Measurements from ENCODE around the gene KCND2. TPM values are rescaled to one million over a fixed set of nuclear protein-coding genes. Genes with fewer than 3 reads are reported as not detected.
A peak's percentile ranks its signal among the peaks of the same experiment; 100 is the strongest.
"Not testable (repeated sequence)": the region's sequence is repeated elsewhere in the genome, so short reads cannot be mapped to it uniquely, and the experiment has no call there.

KCND2 gene
- total RNA-seq, 1 donor from 2014 or later, result 0.13 TPM

DNA sequence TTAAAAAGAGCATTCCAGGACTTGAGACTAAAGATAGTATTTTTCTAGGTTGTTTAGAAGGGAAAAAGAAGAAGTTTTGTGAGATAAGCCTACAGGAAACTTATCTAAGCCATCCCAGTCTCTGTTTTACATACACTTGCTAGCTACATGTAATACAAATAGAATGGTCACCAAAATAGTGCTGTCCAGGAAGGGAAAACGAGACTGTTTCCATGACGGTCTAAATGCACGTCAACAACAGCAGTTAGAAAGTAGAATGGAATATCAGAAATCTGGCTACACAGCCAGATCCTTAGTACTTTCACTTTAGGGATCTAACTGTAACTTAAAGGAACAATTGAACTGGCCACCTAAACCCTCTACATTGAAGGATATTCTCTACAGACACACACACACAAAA, 467.4 kb downstream of the KCND2 start:
- DNase-seq (ENCODE audit: low read depth in 2 of 2), result peak; percentile 38 to 87

DNA sequence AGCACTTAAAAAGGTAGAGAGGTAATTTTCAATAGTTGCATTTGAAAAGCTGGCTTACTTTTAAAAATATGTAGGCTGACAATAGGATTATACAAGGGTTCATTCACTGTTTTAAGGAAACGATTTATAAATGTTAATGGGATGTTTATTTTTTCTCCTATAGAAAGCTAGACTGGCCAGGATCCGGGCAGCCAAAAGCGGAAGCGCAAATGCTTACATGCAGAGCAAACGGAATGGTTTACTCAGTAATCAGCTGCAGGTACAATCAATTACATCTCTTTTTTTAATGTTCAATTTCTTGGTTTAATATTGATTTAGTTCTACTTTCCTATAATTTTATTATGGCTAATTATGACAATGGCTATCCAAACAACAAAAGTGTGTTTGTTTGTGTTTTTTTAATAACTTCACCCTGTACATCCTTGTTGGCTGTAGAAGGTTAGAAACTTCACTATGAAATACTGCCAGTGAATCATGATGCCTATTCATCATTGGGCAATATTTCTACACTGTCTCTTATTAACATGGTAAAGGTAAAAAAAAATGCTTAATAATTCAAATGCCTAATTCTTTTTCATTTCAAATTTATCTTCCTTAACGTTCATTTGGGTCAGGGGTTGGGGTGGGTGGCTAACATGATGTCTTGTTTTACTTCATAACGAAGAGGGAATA, 468.5 kb downstream of the KCND2 start:
- no peak for DNase-seq (ENCODE audit: low read depth in 2 of 2)

DNA sequence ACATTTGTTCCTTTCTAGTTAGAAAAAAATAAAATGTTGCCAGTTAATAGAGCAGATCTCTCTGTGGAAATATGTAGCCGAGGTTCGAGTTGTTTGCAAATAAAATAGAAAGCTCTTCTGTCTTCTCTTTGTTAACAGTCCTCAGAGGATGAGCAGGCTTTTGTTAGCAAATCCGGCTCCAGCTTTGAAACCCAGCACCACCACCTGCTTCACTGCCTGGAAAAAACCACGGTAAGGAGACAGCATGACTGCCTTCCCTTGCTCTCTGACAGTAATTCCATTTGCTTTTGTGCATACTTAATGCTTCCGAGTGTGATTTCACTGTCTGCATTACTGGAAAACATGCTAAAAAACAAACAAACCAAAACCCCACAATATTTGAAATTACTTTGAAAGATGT, 469.4 kb downstream of the KCND2 start:
- DNase-seq (ENCODE audit: low read depth in 2 of 2), result no peak

DNA sequence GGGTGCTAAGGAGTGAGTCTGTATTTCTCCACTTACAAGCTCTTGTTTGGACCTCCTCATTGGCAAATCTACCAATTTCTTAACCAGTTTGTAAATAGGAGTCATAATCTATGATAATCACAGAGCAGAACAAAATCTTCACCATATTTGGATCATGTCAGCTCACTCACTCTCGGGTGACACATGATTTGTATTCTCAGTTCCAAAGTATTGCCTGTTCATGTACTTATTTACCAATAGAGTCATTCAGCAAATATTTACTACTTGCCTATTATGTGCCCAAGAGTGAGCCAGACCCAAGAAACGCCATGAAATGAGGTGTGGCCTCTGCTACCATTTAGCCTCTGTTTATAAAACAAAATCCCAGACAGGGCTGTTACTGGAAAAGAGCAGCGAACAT, 470.2 kb downstream of the KCND2 start:
- no peak for DNase-seq (ENCODE audit: low read depth in 2 of 2)

DNA sequence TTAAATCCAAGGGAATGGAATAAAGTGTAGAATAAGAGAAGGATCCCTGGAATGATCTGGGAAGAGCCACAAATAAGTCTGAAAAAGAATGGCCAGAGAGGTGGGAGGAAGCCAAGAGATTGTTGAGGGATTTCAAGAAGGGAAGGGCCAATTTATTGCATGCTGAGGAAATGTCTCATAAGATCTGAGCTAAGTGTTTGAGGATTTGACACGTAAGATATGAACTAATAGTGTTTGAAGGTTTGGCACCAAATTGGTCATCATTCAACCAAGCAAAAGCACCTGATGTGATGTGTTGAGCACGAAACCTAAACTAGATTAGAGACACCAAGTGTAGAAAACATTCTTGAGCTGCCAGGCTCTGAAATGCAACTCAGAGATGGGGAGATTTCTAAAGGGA, 487.1 kb downstream of the KCND2 start:
- DNase-seq (ENCODE audit: low read depth in 2 of 2), result no peak

DNA sequence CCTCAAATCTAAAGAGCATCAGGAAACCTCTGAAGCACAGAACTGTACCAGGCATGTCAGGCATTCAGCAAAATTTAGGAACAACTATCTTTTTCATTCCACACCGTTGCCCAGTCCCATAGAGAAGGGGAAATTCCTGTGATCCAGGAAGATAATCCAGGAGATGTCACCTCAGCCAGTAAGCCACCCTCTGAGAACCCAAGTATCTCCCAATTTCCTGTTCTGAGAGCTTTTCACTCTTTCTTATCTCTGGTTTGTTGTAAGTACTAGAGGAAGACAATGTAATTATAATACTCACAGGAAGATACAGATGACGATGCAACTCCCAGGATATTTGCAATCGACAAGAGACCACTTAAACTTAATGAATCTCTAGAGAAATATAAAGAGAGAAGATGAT, 487.9 kb downstream of the KCND2 start:
- DNase-seq (ENCODE audit: low read depth in 2 of 2), result no peak

DNA sequence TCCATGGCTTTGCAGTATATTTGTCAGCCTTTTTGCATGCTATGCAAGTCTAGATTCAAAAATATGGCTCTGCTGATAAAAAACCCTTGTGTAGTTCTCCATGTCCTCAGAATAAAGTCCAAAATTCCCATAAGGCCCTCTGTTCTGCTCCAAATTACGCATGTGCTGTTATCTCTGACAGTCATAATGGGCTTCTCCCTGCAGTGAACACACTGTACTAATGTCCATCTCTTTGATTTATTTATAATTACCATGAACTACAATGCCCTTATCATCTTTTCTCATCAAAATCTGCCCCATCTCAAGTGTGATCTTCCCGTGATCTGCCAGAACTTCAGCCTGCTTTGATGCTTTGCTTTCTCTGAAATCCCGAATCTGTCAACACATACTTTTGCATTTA, 497.2 kb downstream of the KCND2 start:
- DNase-seq (ENCODE audit: low read depth in 2 of 2), result no peak

DNA sequence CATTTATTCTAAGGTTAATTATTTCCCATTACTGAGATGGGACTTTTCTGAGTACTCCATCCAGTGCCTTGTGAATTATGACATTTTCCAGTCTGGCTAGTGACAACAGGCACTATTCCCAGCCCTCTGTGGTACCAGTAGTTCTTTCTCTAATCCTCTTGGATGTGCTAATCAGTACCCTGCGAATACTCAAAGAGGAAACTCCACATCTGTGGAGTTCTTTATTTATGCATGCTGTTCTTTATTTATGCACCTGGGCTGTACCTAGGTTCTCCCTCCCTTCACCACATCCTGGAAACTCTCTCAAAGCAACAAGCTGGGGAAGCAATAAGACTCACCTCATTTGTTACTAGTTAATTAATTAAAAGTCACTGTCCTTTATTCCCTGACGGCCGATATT, 501.5 kb downstream of the KCND2 start:
- DNase-seq (ENCODE audit: low read depth in 2 of 2), result no peak

DNA sequence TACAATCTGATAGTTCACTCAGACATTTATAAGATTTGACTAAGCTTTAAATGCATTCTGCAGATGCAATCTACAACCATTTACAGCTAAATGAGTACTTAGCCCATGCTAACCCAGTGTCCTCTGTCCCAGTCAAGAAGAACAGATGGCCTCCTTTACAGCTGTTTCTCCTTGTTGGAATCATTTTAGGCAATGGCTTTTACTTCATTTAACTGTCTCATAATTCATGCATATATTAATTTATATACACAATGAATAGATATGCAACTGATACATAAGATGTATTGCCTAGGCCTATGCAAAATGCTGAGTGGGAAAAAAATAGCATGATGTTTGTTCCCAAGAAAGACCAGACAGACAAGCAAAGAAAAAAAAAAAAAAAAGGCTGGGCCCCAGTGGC, 502.8 kb downstream of the KCND2 start:
- no peak for DNase-seq (ENCODE audit: low read depth in 2 of 2)

DNA sequence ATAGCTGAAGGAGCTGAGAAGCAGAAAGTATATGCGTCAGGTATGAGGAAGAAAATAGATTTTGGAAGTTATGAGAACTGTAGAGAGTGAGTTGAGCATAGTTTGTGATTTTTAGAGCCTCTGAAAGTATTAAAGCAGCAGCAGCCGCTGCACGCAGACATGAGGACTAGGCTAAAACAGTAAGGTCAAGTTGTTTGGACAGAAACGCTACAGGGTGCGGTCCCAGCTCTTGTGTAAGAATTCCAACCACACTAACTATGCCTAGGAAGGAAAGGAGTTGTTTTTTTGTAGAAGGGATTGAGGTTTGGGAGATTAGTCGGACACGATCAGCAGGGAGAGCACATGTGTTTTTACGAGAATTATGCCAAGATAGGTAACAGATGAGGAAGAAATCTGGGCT, 506.1 kb downstream of the KCND2 start:
- not testable (repeated sequence) for DNase-seq (ENCODE audit: low read depth in 2 of 2)

DNA sequence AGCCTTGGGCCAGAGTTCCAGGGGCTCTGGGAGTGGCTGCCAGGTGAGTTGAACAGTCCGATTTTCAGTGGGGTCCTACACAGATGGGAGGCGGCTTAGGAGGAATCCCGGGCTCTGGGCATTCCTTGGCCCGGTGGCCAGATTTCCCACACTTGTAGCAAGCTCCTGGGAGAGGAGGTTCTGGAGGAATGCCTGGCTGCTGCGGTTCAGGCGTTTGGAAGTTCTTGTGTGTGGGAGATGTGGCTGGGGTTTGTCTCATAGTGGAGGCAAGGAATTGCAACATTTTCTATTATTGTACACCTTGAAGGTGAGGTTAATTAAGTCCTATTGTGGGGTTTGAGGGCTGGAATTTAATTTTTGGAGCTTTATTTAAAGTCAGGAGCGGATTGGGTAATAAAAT, 507.5 kb downstream of the KCND2 start:
- DNase-seq (ENCODE audit: low read depth in 2 of 2), result not testable (repeated sequence)

DNA sequence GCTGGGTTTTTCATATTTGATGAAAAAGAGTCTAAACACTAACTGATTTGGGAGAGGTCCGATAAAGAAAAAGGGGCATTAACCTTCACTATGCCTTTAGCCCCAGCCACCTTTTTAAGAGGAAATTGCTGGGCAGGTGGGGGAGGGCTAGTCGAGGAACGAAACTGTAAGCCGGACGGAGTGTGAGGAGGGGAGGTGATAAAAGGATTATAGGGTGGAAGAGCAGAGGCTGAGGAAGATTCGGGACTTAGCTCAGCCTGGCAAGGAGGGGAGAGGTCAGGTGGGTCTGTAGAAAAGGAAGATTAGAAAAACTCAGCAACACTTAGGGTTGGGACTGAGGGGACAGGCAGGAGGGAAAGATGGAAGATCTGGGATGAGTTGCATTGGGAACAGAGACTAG, 508.0 kb downstream of the KCND2 start:
- DNase-seq (ENCODE audit: low read depth in 2 of 2), result no peak

DNA sequence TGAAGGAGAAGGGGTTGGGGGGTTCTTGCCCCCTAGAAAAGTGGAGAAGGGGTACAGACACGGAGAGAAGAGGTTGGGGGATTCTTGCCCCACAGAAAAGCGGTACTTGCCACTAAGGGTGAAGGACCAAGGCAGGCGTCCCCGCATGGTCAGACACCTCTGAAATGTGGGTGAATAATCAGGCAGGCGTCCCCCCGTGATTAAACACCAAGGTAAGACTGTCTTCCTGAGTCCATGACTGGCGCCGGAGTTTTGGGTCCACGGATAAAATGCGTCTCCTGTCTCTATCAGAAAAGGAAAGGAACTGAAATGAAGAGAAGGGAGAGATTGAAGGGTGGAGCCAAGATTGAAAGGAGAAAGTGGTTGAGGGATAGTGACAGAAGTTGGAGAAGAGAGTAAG, 508.9 kb downstream of the KCND2 start:
- DNase-seq (ENCODE audit: low read depth in 2 of 2), result not testable (repeated sequence)

DNA sequence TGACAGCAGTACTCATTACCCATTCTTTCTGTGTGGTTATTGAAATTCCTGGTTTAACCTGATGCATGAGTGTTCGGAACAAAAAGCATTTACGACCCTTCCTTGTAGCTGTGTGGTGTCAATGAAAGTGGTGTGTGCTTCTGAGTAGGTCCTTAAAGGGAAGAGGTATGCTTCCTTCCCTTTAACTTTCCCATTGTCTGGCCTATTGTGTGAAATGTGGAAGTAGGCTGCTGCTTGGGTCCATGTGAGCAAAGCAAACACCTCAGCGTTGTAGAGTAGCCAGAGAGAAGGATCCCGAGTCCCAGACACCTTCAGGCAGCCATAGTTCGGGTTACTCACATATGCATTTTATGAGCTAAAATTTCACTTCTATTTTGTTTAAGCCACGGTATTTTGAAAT, 510.3 kb downstream of the KCND2 start:
- no peak for DNase-seq (ENCODE audit: low read depth in 2 of 2)

DNA sequence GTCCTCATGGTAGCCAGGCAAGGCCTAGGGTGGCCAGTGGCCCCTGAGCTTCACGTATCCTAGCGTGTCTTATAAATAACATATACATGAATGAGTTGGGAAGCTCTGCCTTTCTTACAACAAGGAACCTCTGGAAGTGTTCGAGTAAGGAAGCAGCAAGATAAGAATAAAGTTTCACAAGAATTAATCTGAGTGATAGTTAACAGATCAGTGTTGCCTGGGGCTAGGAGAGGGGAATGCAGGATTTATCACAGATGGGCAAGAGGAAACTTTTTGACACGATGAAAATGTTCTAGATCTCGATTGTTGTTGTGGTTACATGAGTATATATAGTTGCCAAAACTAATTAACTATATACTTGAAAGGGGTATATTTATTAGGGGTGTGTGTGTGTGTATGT, 510.7 kb downstream of the KCND2 start:
- DNase-seq (ENCODE audit: low read depth in 2 of 2), result no peak

DNA sequence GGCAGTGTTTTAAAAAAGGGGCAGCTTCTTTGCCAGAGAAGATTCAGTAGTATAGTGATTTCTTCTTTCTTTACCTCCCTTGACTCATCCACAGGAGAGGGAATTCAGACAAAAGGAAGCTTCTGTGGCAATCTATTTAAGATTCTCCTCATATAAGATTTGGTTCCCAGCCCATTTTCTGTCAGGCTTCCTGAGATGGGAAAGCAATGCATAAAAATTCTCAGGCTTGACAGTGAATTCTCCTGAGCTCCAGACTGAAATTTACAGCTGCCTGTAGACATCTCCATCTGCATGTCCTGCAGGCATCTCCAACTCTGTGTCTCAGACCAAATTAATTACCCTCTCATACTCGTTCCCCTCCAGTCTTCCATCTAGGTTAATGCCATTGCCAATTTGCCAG, 512.1 kb downstream of the KCND2 start:
- no peak for DNase-seq (ENCODE audit: low read depth in 2 of 2)

DNA sequence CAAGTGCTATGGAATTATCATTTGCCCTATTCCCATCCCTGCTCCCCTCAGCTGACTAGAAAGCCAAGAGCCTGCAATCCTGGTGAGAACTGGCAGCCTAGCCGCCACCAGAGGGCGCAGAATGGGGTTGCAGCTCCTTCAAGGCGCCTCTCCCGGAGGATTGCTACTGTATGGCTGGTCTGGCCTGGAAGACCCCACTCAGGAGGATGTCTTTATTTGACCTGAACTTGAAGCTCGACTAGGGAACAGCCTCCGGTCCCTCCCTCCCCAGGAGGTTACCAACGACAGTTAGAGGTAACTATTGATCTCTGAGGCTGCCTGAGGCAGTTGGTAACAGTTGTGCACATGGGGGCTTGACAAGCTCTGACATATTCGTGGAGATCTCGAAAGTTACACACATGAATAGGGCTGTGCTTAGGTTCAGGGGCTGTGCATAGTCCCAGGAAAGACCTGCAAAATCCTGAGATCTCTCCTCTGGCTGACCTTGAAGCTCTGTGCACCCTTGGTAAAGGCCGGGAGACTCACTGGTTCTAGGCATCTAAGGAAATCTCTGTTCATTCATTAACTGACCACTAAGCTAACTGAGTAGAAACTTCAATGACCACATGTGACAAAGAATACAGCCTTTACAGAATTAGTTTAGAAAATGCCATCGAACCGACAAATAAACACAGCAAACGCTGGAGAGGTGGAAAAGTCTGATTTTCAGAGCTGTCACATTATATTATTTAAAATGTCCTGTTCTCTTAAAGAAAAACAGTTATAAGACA, 519.3 kb downstream of the KCND2 start:
- DNase-seq (ENCODE audit: low read depth in 2 of 2), result peak; percentile 32 to 78

DNA sequence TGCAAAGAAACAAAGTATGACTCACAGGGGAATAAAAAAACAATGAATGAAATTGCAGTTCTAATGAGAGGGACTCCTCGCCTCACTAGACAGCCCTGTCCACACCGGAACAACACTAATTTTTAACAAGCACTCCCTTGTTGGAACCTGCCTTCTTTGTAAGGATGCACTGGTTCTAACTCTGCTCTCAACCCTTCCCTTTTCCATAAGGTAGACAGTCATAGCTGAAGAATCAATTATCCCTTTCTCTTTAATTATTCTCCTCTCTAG, 519.8 kb downstream of the KCND2 start:
- no peak for DNase-seq (ENCODE audit: low read depth in 2 of 2)

DNA sequence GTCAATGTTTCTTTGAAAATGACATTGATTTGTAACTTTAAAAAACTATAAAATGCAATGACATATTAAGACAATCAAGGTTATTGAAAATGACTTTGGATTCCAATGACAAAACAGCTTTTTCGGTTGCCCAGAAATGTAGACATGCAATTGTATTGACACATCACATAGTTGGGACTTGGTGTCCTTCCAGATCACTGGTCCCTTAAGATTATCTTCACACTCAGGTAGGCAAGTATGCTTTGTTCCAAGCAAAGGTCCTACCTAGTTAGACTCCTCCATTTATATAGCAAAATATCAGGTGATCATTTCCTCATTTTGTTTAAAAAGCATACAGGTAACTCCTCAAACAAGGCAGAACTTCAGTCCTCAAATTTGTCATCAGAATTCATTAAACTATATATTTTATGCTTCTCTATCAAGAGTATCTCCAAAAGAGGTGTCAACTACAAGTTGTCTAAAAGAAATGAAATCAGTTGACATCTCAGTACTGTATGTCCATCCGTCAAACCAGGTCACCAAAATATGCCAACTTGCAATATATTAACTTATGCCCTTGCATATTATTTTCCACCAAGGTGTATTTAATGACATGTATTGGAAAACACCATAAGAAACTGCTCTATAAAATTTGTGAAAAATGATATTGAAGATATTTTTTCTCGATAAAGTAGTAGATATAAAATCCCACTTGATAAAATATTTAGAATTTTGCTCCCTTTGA, 520.4 kb downstream of the KCND2 start:
- DNase-seq (ENCODE audit: low read depth in 2 of 2), result no peak

DNA sequence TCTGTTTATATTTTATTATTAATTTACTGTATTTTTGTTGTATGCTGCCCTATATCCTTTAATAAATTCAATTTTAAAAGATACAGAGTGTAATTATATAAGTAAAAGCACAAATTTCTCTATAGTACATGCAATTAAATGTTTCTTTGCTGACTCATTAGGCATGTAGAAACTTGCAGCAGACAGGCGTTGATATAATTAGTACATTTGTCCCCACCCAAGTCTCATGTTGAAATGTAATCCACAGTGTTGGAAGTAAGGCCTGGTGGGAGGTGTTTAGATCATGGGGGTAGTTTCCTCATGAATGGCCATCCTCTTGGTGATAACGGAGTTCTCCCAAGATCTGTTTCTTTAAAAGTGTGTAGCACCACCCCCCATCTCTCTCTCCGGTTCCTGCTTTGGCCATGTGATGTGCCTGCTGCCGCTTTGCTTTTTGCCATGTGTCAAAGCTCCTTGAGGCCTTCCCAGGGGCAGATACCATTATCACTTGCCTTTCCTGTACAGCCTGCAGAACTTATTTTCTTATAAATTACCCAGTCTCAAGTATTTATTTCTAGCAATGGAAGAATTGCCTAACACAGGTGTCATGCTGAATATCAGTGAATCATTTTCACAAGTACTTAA, 521.2 kb downstream of the KCND2 start:
- DNase-seq (ENCODE audit: low read depth in 2 of 2), result no peak

DNA sequence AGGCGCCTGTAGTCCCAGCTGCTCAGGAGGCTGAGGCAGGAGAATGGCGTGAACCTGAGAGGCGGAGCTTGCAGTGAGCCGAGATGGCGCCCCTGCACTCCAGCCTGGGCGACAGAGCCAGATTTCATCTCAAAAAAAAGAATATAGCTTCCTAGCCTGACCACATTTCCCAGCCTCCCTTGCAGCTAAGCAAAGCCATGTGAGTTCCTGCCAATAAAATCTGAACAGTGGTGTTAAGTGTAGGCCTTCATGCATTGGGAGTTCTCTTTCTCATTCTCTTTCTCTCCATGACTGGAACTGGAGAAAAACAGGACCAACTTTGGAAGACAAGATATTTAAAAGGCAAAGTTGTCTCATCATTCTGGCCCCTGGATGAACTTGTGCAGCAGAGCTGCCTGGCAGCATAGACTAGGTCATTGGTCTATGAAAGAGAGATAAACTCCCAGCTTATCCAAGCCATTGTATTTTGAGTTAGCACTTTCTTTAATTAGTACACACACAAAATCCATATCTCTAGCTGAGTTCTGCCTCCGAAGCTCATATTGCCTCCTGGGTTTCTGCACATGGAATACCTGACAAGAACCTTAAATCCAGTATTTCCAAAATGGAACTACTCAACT, 524.2 kb downstream of the KCND2 start:
- DNase-seq (ENCODE audit: low read depth in 2 of 2), result no peak

DNA sequence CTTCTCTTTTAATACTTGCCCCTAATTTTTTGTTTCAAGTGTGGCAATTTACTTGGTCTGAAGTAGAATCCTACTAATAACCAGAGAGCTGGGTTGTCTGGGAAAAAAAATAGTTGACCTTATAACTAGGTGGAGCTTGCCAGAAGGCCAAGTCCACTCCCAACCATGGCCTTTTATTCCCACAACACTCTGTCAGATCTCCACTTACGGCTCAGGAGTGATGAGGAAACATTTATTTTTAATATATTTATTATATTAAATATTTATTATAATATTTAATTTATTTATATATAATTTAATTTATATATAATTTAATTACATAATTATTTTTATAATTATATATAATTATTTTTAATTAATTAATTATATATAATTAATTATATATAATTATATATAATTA, 526.2 kb downstream of the KCND2 start:
- no peak for DNase-seq (ENCODE audit: low read depth in 2 of 2)

Data from dermis microvascular lymphatic vessel endothelial cell (primary cell).